HepG2 (cell line): ENCODE measurements around the gene AGMO.

Experiments
- CEBPB ChIP-seq: IDR thresholded peaks from 2 replicates; pipeline ENCODE4 v1.6.1; 2011; ENCODE audit warnings: low read depth, low read length, improper control_type of control experiment, borderline replicate concordance
- FOXP4 ChIP-seq: sonication (generic); formaldehyde crosslinking; IDR thresholded peaks from 2 replicates; pipeline ENCODE4 v1.4.0; 2020; ENCODE audit warnings: missing genetic modification reagents
- IRF2 ChIP-seq: IDR thresholded peaks from 2 replicates; pipeline ENCODE4 v1.6.1; 2018; ENCODE audit warnings: missing genetic modification reagents, missing compliant biosample characterization
- NBN ChIP-seq: fragments of 450-650 bp; conservative IDR thresholded peaks from 2 replicates; pipeline ENCODE4 v1.6.1; 2017
- POLR2A ChIP-seq, 2 experiments: IDR thresholded peaks; 2 replicates each; pipeline ENCODE4 v1.6.1; 2011; ENCODE audit warnings: low read depth in 2 of 2, low read length in 2 of 2, mild to moderate bottlenecking in 1 of 2, moderate library complexity in 1 of 2; ENCODE audit not compliant: insufficient read depth in 1 of 2
- REST ChIP-seq, 2 experiments: IDR thresholded peaks; 2 replicates each; pipeline ENCODE4 v1.6.1; 2011 to 2012; ENCODE audit warnings: low read length in 2 of 2, borderline replicate concordance in 1 of 2, low read depth in 1 of 2, mild to moderate bottlenecking in 1 of 2, moderate library complexity in 1 of 2
- SRSF4 ChIP-seq: fragments of 200-400 bp; formaldehyde crosslinking; IDR thresholded peaks from one replicate; pipeline ENCODE4 v1.6.1; 2018; ENCODE audit warnings: mild to moderate bottlenecking, low read depth, low read length, moderate library complexity; ENCODE audit not compliant: poor library complexity, severe bottlenecking
- ZNF670 ChIP-seq: sonication (generic); formaldehyde crosslinking; IDR thresholded peaks from 2 replicates; pipeline ENCODE4 v1.8.0; 2022; ENCODE audit warnings: mild to moderate bottlenecking, missing genetic modification reagents, borderline replicate concordance

GRCh38 chr7:15419596-15419995 is 142.2 kb downstream of the AGMO start:
- TF ChIP-seq SRSF4 (no peak), FOXP4 (CRISPR knock-in tag) (no peak), CEBPB (no peak), NBN (no peak), IRF2 (CRISPR knock-in tag) (no peak), ZNF670 (CRISPR knock-in tag) (no peak), POLR2A (IDR thresholded peaks at IDR 0.05; ENCODE audit: insufficient read depth in 1 of 2, low read depth in 2 of 2, low read length in 2 of 2) (no peak), REST (IDR thresholded peaks at IDR 0.05; ENCODE audit: borderline replicate concordance in 1 of 2, low read depth in 1 of 2, low read length in 2 of 2) (no peak)
